ENCODE results near the gene PNPLA8. TPM values are rescaled to one million over a fixed set of nuclear protein-coding genes. Genes with fewer than 3 reads are reported as not detected.

PNPLA8 gene
- polyA plus RNA-seq, 1 donor from 2014 or later: 85.1 TPM

DNA sequence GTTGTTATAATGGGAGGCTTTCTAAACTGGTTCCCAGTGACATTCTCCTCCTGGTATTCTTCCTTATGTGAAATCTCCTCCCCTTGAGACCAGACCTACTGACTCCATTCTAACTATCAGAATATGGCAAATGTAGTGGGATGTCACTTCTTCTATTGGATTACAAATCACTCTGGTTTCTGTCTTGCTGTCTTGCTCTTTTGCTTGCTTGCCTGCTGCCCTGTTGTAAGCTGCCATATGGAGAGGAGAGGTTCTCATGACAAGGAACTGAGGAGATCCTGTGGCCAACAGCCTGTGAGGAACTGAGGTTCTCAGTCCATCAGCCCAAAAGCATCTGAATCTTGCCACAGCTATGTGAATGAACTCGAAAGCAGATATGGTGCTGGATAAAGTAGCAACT, 65.0 kb downstream of the PNPLA8 start:
- no peak overlapping the region for H3K4me3 ChIP-seq (ENCODE audit: low read length)
- H3F3A ChIP-seq (ENCODE audit: insufficient read depth, low read length, poor library complexity, severe bottlenecking): no peaks in the 10 kb centered on the region
- H3K9me3 ChIP-seq (ENCODE audit: low read length): no peaks in the 10 kb centered on the region
- H2AFZ ChIP-seq (ENCODE audit: low read depth, low read length): no peak overlapping the region
- H3K79me2 ChIP-seq (replicated peaks; ENCODE audit: insufficient read depth, low read length): no peaks in the 10 kb centered on the region
- H3K36me3 ChIP-seq (ENCODE audit: insufficient read depth, low read length): no peaks in the 10 kb centered on the region
- TF ChIP-seq RAD21 (conservative IDR thresholded peaks at IDR 0.05): no peak
- TF ChIP-seq TAF1 (IDR thresholded peaks at IDR 0.05; ENCODE audit: low read depth): no peak
- no peak for TF ChIP-seq MXI1 (conservative IDR thresholded peaks at IDR 0.05; ENCODE audit: poor library complexity, severe bottlenecking)
- TF ChIP-seq, protein P1, sequence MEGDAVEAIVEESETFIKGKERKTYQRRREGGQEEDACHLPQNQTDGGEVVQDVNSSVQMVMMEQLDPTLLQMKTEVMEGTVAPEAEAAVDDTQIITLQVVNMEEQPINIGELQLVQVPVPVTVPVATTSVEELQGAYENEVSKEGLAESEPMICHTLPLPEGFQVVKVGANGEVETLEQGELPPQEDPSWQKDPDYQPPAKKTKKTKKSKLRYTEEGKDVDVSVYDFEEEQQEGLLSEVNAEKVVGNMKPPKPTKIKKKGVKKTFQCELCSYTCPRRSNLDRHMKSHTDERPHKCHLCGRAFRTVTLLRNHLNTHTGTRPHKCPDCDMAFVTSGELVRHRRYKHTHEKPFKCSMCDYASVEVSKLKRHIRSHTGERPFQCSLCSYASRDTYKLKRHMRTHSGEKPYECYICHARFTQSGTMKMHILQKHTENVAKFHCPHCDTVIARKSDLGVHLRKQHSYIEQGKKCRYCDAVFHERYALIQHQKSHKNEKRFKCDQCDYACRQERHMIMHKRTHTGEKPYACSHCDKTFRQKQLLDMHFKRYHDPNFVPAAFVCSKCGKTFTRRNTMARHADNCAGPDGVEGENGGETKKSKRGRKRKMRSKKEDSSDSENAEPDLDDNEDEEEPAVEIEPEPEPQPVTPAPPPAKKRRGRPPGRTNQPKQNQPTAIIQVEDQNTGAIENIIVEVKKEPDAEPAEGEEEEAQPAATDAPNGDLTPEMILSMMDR (IDR thresholded peaks at IDR 0.05; ENCODE audit: poor library complexity, severe bottlenecking): no peak
- no peak for TF ChIP-seq POLR2AphosphoS5 (IDR thresholded peaks at IDR 0.05)
- no peak for TF ChIP-seq EZH2 (IDR thresholded peaks at IDR 0.05; ENCODE audit: borderline replicate concordance, insufficient read depth, low read length, poor library complexity, severe bottlenecking)
- TF ChIP-seq SMC3 (conservative IDR thresholded peaks at IDR 0.05; ENCODE audit: poor library complexity): no peak
- TF ChIP-seq EP300 (conservative IDR thresholded peaks at IDR 0.05; ENCODE audit: poor library complexity, severe bottlenecking): no peak
- no peak for TF ChIP-seq REST (IDR thresholded peaks at IDR 0.05; ENCODE audit: borderline replicate concordance)
- no peaks in the 10 kb centered on the region for H4K20me1 ChIP-seq (ENCODE audit: insufficient read depth)
- no peak overlapping the region for H3K27ac ChIP-seq (ENCODE audit: low read length)
- no peak overlapping the region for H3K9ac ChIP-seq (ENCODE audit: low read length)
- H3K9me2 ChIP-seq (ENCODE audit: insufficient read depth, low read length): no peaks in the 10 kb centered on the region
- no peak overlapping the region for H3K4me2 ChIP-seq (ENCODE audit: low read length)
- no peaks in the 10 kb centered on the region for H3K27me3 ChIP-seq (ENCODE audit: insufficient read depth, low read depth, low read length)

GRCh38 chr7:108459922-108460551, 65.9 kb downstream of the PNPLA8 start:
- Histone ChIP-seq H3K4me3 (ENCODE audit: low read length) (no peak overlapping the region), H3K79me2 (replicated peaks; ENCODE audit: insufficient read depth, low read length) (no peaks in the 10 kb centered on the region), H3K9me2 (ENCODE audit: insufficient read depth, low read length) (no peaks in the 10 kb centered on the region), H3K9ac (ENCODE audit: low read length) (no peak overlapping the region), H3K27me3 (ENCODE audit: insufficient read depth, low read depth, low read length) (no peaks in the 10 kb centered on the region), H3K4me2 (ENCODE audit: low read length) (no peak overlapping the region), H3K27ac (ENCODE audit: low read length) (no peak overlapping the region), H3K9me3 (ENCODE audit: low read length) (no peaks in the 10 kb centered on the region), H2AFZ (ENCODE audit: low read depth, low read length) (no peak overlapping the region), H3K36me3 (ENCODE audit: insufficient read depth, low read length) (no peaks in the 10 kb centered on the region), H3F3A (ENCODE audit: insufficient read depth, low read length, poor library complexity, severe bottlenecking) (no peaks in the 10 kb centered on the region), H4K20me1 (ENCODE audit: insufficient read depth) (no peaks in the 10 kb centered on the region)
- TF ChIP-seq EP300 (conservative IDR thresholded peaks at IDR 0.05; ENCODE audit: poor library complexity, severe bottlenecking): peak; percentile 30
- TF ChIP-seq RAD21 (conservative IDR thresholded peaks at IDR 0.05): peak; percentile 79
- no peak for TF ChIP-seq POLR2AphosphoS5 (IDR thresholded peaks at IDR 0.05)
- peak; percentile 59 for TF ChIP-seq MXI1 (conservative IDR thresholded peaks at IDR 0.05; ENCODE audit: poor library complexity, severe bottlenecking)
- TF ChIP-seq REST (IDR thresholded peaks at IDR 0.05; ENCODE audit: borderline replicate concordance): no peak
- TF ChIP-seq SMC3 (conservative IDR thresholded peaks at IDR 0.05; ENCODE audit: poor library complexity): peak; percentile 89
- TF ChIP-seq, protein P1 (IDR thresholded peaks at IDR 0.05; ENCODE audit: poor library complexity, severe bottlenecking): peak; percentile 83
- no peak for TF ChIP-seq TAF1 (IDR thresholded peaks at IDR 0.05; ENCODE audit: low read depth)
- no peak for TF ChIP-seq EZH2 (IDR thresholded peaks at IDR 0.05; ENCODE audit: borderline replicate concordance, insufficient read depth, low read length, poor library complexity, severe bottlenecking)

Measured in neural cell (in vitro differentiated cells).